Neuronal stem cell (in vitro differentiated cells): ENCODE results near the gene WDSUB1.

Experiments
- DNase-seq: peaks from one replicate; pipeline ENCODE4 v3.0.0-alpha.2; 2013; ENCODE audit warnings: low spot score
- H2AFZ ChIP-seq: one replicate; pipeline ENCODE4 v1.6.1; 2013; ENCODE audit warnings: mild to moderate bottlenecking, low read length, inconsistent platforms
- H2AK5ac ChIP-seq: 2 replicates; pipeline ENCODE4 v1.6.1; 2013; ENCODE audit warnings: low read depth, mild to moderate bottlenecking, inconsistent platforms, low read length, moderate library complexity, mixed read lengths
- H2BK120ac ChIP-seq: 2 replicates; pipeline ENCODE4 v1.6.1; 2013; ENCODE audit warnings: low read depth, mild to moderate bottlenecking, inconsistent platforms, low read length, moderate library complexity, mixed read lengths
- H2BK12ac ChIP-seq: one replicate; pipeline ENCODE4 v1.6.1; 2013; ENCODE audit warnings: low read length, inconsistent platforms
- H2BK15ac ChIP-seq: 2 replicates; pipeline ENCODE4 v1.6.1; 2013; ENCODE audit warnings: mild to moderate bottlenecking, low read length, inconsistent platforms, mixed read lengths
- H2BK5ac ChIP-seq: one replicate; pipeline ENCODE4 v1.6.1; 2013; ENCODE audit warnings: inconsistent platforms, mild to moderate bottlenecking, low read length, moderate library complexity
- H3K14ac ChIP-seq: one replicate; pipeline ENCODE4 v1.6.1; 2013; ENCODE audit warnings: low read length, inconsistent platforms
- H3K18ac ChIP-seq: 2 replicates; pipeline ENCODE4 v1.6.1; 2013; ENCODE audit warnings: low read length, inconsistent platforms
- H3K23ac ChIP-seq: 2 replicates; pipeline ENCODE4 v1.6.1; 2013; ENCODE audit warnings: low read depth, mild to moderate bottlenecking, mixed read lengths, low read length, inconsistent platforms; ENCODE audit not compliant: poor library complexity
- H3K27ac ChIP-seq: replicated peaks from 3 replicates; pipeline ENCODE4 v1.5.1; 2013; ENCODE audit warnings: low read length, inconsistent platforms
- H3K27me3 ChIP-seq, 3 experiments: 2 replicates each; pipeline ENCODE4 v1.6.1; 2013; ENCODE audit warnings: low read length in 3 of 3, mild to moderate bottlenecking in 2 of 3, inconsistent platforms in 1 of 3, low read depth in 1 of 3, mixed read lengths in 1 of 3, moderate library complexity in 1 of 3; ENCODE audit not compliant: control insufficient read depth in 3 of 3, insufficient read depth in 3 of 3
- H3K36me3 ChIP-seq, 2 donors: replicated peaks in 1 of 2; 2 replicates each; pipeline ENCODE4 v1.6.1; 2013; ENCODE audit warnings: low read length in 2 of 2; ENCODE audit not compliant: control insufficient read depth in 2 of 2, insufficient read depth in 2 of 2
- H3K4ac ChIP-seq: 2 replicates; pipeline ENCODE4 v1.6.1; 2013; ENCODE audit warnings: inconsistent platforms, mild to moderate bottlenecking, low read length, moderate library complexity
- H3K4me1 ChIP-seq, 2 donors: 1 replicate in 1 of 2; 2 replicates in 1 of 2; pipeline ENCODE4 v1.6.1; 2013; ENCODE audit warnings: low read length in 2 of 2, low read depth in 1 of 2; ENCODE audit not compliant: control insufficient read depth in 2 of 2, insufficient read depth in 1 of 2
- H3K4me2 ChIP-seq: one replicate; pipeline ENCODE4 v1.6.1; 2013; ENCODE audit warnings: mild to moderate bottlenecking, low read length, inconsistent platforms; ENCODE audit not compliant: insufficient read depth, poor library complexity, severe bottlenecking
- H3K4me3 ChIP-seq, 2 donors: 2 replicates each; pipeline ENCODE4 v1.5.1; 2013; ENCODE audit warnings: low read length in 2 of 2, mild to moderate bottlenecking in 2 of 2, inconsistent platforms in 1 of 2, moderate library complexity in 1 of 2
- H3K79me1 ChIP-seq: one replicate; pipeline ENCODE4 v1.6.1; 2013; ENCODE audit warnings: low read depth, mild to moderate bottlenecking, inconsistent platforms, low read length, moderate library complexity
- H3K9ac ChIP-seq: one replicate; pipeline ENCODE4 v1.6.1; 2013; ENCODE audit warnings: mild to moderate bottlenecking, low read depth, low read length, inconsistent platforms; ENCODE audit not compliant: poor library complexity
- H3K9me3 ChIP-seq, 2 donors: replicated peaks in 1 of 2; 2 replicates each; pipeline versions ENCODE3 to v1.6.1; 2013; ENCODE audit warnings: low read length in 2 of 2, mild to moderate bottlenecking in 2 of 2, inconsistent platforms in 1 of 2, low read depth in 1 of 2, mixed read lengths in 1 of 2, moderate library complexity in 1 of 2; ENCODE audit not compliant: control insufficient read depth in 2 of 2, insufficient read depth in 1 of 2
- H4K8ac ChIP-seq: one replicate; pipeline ENCODE4 v1.6.1; 2013; ENCODE audit warnings: low read depth, mild to moderate bottlenecking, inconsistent platforms, low read length, moderate library complexity
- H4K91ac ChIP-seq: one replicate; pipeline ENCODE4 v1.6.1; 2013; ENCODE audit warnings: low read length, low read depth, mild to moderate bottlenecking, inconsistent platforms; ENCODE audit not compliant: poor library complexity
- WGBS, 2 donors: extraction: QIAGEN DNeasy Blood & Tissue Kit; methylation state at CpG; one replicate each; pipeline ENCODE4 v1.1.7; 2013; ENCODE audit warnings: missing lambda C conversion rate in 2 of 2, mixed read lengths in 1 of 2; ENCODE audit not compliant: insufficient read length in 2 of 2, insufficient replicate concordance in 1 of 2; ENCODE audit errors: extremely low coverage in 2 of 2; 5-methylcytosine and 5-hydroxymethylcytosine counted together

WDSUB1 gene

GRCh38 chr2:159297042-159297707 is 10.7 kb upstream of the WDSUB1 start:
- H3K18ac ChIP-seq, result no peak overlapping the region
- H2AK5ac ChIP-seq, result no peak overlapping the region
- no peak overlapping the region for H2AFZ ChIP-seq
- no CpG with 5 or more reads among the region's 5 CpGs for WGBS, 2 donors
- H3K4me1 ChIP-seq, result peaks cover under 1 to 1% of the 10 kb centered on the region in 2 donors
- H3K14ac ChIP-seq, result no peak overlapping the region
- no peak overlapping the region for H2BK120ac ChIP-seq
- H3K27ac ChIP-seq, result no peak overlapping the region
- no peaks in the 10 kb centered on the region for H3K27me3 ChIP-seq
- no peaks in the 10 kb centered on the region for H3K79me1 ChIP-seq
- H3K36me3 ChIP-seq, result no peaks in the 10 kb centered on the region
- H4K8ac ChIP-seq, result no peak overlapping the region
- H2BK12ac ChIP-seq, result no peak overlapping the region
- no peak overlapping the region for H3K4me2 ChIP-seq
- no peak overlapping the region for H2BK5ac ChIP-seq
- no peak for DNase-seq
- peaks cover 3 to 7% of the 10 kb centered on the region in 2 donors for H3K9me3 ChIP-seq
- no peak overlapping the region for H3K9ac ChIP-seq
- H3K23ac ChIP-seq, result no peak overlapping the region
- no peak overlapping the region for H3K4ac ChIP-seq
- H3K4me3 ChIP-seq, result no peak overlapping the region
- H2BK15ac ChIP-seq, result no peak overlapping the region
- no peak overlapping the region for H4K91ac ChIP-seq

GRCh38 chr2:159292157-159292556 is 5.7 kb upstream of the WDSUB1 start:
- DNase-seq, result no peak
- WGBS, 2 donors, result no CpG with 5 or more reads among the region's 6 CpGs
- peaks cover 0 to 2% of the 10 kb centered on the region in 2 donors for H3K9me3 ChIP-seq

GRCh38 chr2:159290289-159290907 is 3.9 kb upstream of the WDSUB1 start:
- Histone ChIP-seq H3K23ac (no peak overlapping the region), H3K4me3 (no peak overlapping the region), H3K27me3 (no peaks in the 10 kb centered on the region), H3K14ac (no peak overlapping the region), H4K91ac (no peak overlapping the region), H3K4me1 (peaks cover 3 to 4% of the 10 kb centered on the region in 2 donors), H3K4ac (no peak overlapping the region), H3K36me3 (no peaks in the 10 kb centered on the region), H2AK5ac (no peak overlapping the region), H2BK120ac (no peak overlapping the region), H3K4me2 (no peak overlapping the region), H3K18ac (no peak overlapping the region), H2BK12ac (no peak overlapping the region), H3K27ac (no peak overlapping the region), H2BK5ac (no peak overlapping the region), H3K9ac (no peak overlapping the region), H4K8ac (no peak overlapping the region), H2AFZ (no peak overlapping the region), H2BK15ac (no peak overlapping the region), H3K9me3 (no peaks in the 10 kb centered on the region), H3K79me1 (no peaks in the 10 kb centered on the region)
- DNase-seq, result no peak
- WGBS, 2 donors, result no CpG with 5 or more reads among the region's 7 CpGs

More at GRCh38 chr2:159292157-159292556, 5.7 kb upstream of the WDSUB1 start:
- Histone ChIP-seq H2AK5ac (no peak overlapping the region), H2BK15ac (no peak overlapping the region), H3K4me3 (no peak overlapping the region), H3K4me2 (no peak overlapping the region), H2AFZ (peak overlapping the region; percentile 80), H4K8ac (no peak overlapping the region), H2BK120ac (no peak overlapping the region), H3K4me1 (peaks cover 3 to 4% of the 10 kb centered on the region in 2 donors), H3K18ac (peak overlapping the region; percentile 17), H3K9ac (no peak overlapping the region), H3K23ac (no peak overlapping the region), H3K27me3 (no peaks in the 10 kb centered on the region), H3K14ac (no peak overlapping the region), H4K91ac (no peak overlapping the region), H3K27ac (no peak overlapping the region), H3K4ac (no peak overlapping the region), H2BK12ac (no peak overlapping the region), H2BK5ac (no peak overlapping the region), H3K79me1 (no peaks in the 10 kb centered on the region), H3K36me3 (no peaks in the 10 kb centered on the region)

- no peak overlapping the region for H3K27ac ChIP-seq
- peak overlapping the region in 1 of 2 donors; percentile 73 for H3K4me3 ChIP-seq
- no peak overlapping the region for H2AK5ac ChIP-seq
Observed at GRCh38 chr2:159287733-159288132, 1.2 kb upstream of the WDSUB1 start.

More at GRCh38 chr2:159287733-159288132, 1.2 kb upstream of the WDSUB1 start:
- no peaks in the 10 kb centered on the region for H3K9me3 ChIP-seq
- H3K9ac ChIP-seq, result no peak overlapping the region
- H4K8ac ChIP-seq, result no peak overlapping the region
- H4K91ac ChIP-seq, result no peak overlapping the region
- no peak for DNase-seq
- peak overlapping the region; percentile 94 for H2AFZ ChIP-seq
- peaks cover 3% of the 10 kb centered on the region for H3K79me1 ChIP-seq
- peaks cover 4 to 5% of the 10 kb centered on the region in 2 donors for H3K4me1 ChIP-seq
- H3K23ac ChIP-seq, result no peak overlapping the region
- H2BK15ac ChIP-seq, result no peak overlapping the region
- H2BK120ac ChIP-seq, result no peak overlapping the region
- no peak overlapping the region for H2BK5ac ChIP-seq
- H3K36me3 ChIP-seq, result peaks cover under 1 to 2% of the 10 kb centered on the region in 2 donors
- H3K4ac ChIP-seq, result no peak overlapping the region
- H3K14ac ChIP-seq, result no peak overlapping the region
- no peak overlapping the region for H3K18ac ChIP-seq
- no peak overlapping the region for H3K4me2 ChIP-seq
- H3K27me3 ChIP-seq, result no peaks in the 10 kb centered on the region
- no peak overlapping the region for H2BK12ac ChIP-seq
